OCI-LY1 (cell line): ENCODE results near the gene C1orf216.

Source experiments
- H2AFZ ChIP-seq: fragments of 200-600 bp; sonication (generic), shearing (Covaris generic); 2 replicates; pipeline ENCODE4 v1.6.0; 2014; ENCODE audit warnings: antibody characterized with exemption, mild to moderate bottlenecking, low read length
- H3F3A ChIP-seq: fragments of 200-600 bp; sonication (generic), shearing (Covaris generic); 2 replicates; pipeline ENCODE4 v1.6.0; 2014; ENCODE audit warnings: mild to moderate bottlenecking, antibody characterized with exemption, low read length, moderate library complexity; ENCODE audit not compliant: insufficient read depth
- H3K27ac ChIP-seq: fragments of 200-600 bp; sonication (generic); 2 replicates; pipeline ENCODE4 v1.5.1; 2014; ENCODE audit warnings: low read length, mixed run types, mild to moderate bottlenecking, low read depth; ENCODE audit not compliant: poor library complexity, severe bottlenecking
- H3K27me3 ChIP-seq: fragments of 200-600 bp; sonication (generic); 2 replicates; pipeline ENCODE4 v1.6.0; 2014; ENCODE audit warnings: antibody characterized with exemption, mild to moderate bottlenecking, low read length, moderate library complexity; ENCODE audit not compliant: insufficient read depth
- H3K36me3 ChIP-seq: fragments of 200-600 bp; sonication (generic); 2 replicates; pipeline ENCODE4 v1.6.1; 2014; ENCODE audit warnings: mild to moderate bottlenecking, antibody characterized with exemption, low read length, moderate library complexity, mixed read lengths; ENCODE audit not compliant: insufficient read depth
- H3K4me1 ChIP-seq: fragments of 200-600 bp; sonication (generic); 2 replicates; pipeline ENCODE4 v1.5.1; 2014; ENCODE audit warnings: mild to moderate bottlenecking, low read length, moderate library complexity; ENCODE audit not compliant: insufficient read depth, severe bottlenecking
- H3K4me2 ChIP-seq: fragments of 200-600 bp; sonication (generic), shearing (Covaris generic); 2 replicates; pipeline ENCODE4 v1.6.1; 2014; ENCODE audit warnings: low read length
- H3K4me3 ChIP-seq: fragments of 200-600 bp; sonication (generic); 2 replicates; pipeline ENCODE4 v1.5.1; 2014; ENCODE audit warnings: low read length, low read depth, mild to moderate bottlenecking, mixed read lengths; ENCODE audit not compliant: poor library complexity, severe bottlenecking
- H3K79me2 ChIP-seq: fragments of 200-600 bp; shearing (Covaris generic); 2 replicates; pipeline ENCODE4 v1.6.1; 2016; ENCODE audit warnings: mixed run types, low read length, mixed read lengths; ENCODE audit not compliant: insufficient read depth
- H3K9ac ChIP-seq: fragments of 200-600 bp; sonication (generic), shearing (Covaris generic); 2 replicates; pipeline ENCODE4 v1.6.1; 2014; ENCODE audit warnings: mild to moderate bottlenecking, low read length, mixed read lengths
- H3K9me2 ChIP-seq: fragments of 200-600 bp; sonication (generic), shearing (Covaris generic); 2 replicates; pipeline ENCODE4 v1.6.1; 2014; ENCODE audit warnings: low read depth, mild to moderate bottlenecking, low read length, mixed read lengths
- H3K9me3 ChIP-seq: fragments of 200-600 bp; shearing (Covaris generic); 2 replicates; pipeline ENCODE4 v1.6.1; 2014; ENCODE audit warnings: low read length, mixed read lengths
- H4K20me1 ChIP-seq: fragments of 200-600 bp; sonication (generic), shearing (Covaris generic); 2 replicates; pipeline ENCODE4 v1.6.0; 2016; ENCODE audit warnings: mild to moderate bottlenecking, low read length; ENCODE audit not compliant: insufficient read depth
- CTCF ChIP-seq: fragments of 200-600 bp; sonication (generic), shearing (Covaris generic); IDR thresholded peaks from 2 replicates; pipeline ENCODE4 v1.5.1; 2017; ENCODE audit warnings: mild to moderate bottlenecking, antibody characterized with exemption, low read length, moderate library complexity, mixed read lengths
- EZH2 ChIP-seq: fragments of 200-600 bp; sonication (generic), shearing (Covaris generic); IDR thresholded peaks from 2 replicates; pipeline ENCODE4 v1.8.0; 2017; ENCODE audit warnings: borderline replicate concordance, mixed run types, mild to moderate bottlenecking, antibody characterized with exemption, low read length, moderate library complexity, mixed read lengths

The C1orf216 gene

GRCh38 chr1:35666216-35666615, 52.5 kb downstream of the C1orf216 start:
- no peaks in the 10 kb centered on the region for H3K4me1 ChIP-seq
- H3K27me3 ChIP-seq: no peaks in the 10 kb centered on the region
- H3K27ac ChIP-seq: no peak overlapping the region
- H3K79me2 ChIP-seq: no peaks in the 10 kb centered on the region
- no peak overlapping the region for H2AFZ ChIP-seq
- no peaks in the 10 kb centered on the region for H3K9me3 ChIP-seq
- H3K4me3 ChIP-seq: no peak overlapping the region
- H3K9me2 ChIP-seq: no peaks in the 10 kb centered on the region
- TF ChIP-seq CTCF (no peak), EZH2 (no peak)
- H3K36me3 ChIP-seq: no peaks in the 10 kb centered on the region
- no peak overlapping the region for H3K4me2 ChIP-seq
- H4K20me1 ChIP-seq: no peaks in the 10 kb centered on the region
- no peaks in the 10 kb centered on the region for H3F3A ChIP-seq
- H3K9ac ChIP-seq: no peak overlapping the region
